ENCODE measurements around the gene LTBR.

The LTBR gene

DNA sequence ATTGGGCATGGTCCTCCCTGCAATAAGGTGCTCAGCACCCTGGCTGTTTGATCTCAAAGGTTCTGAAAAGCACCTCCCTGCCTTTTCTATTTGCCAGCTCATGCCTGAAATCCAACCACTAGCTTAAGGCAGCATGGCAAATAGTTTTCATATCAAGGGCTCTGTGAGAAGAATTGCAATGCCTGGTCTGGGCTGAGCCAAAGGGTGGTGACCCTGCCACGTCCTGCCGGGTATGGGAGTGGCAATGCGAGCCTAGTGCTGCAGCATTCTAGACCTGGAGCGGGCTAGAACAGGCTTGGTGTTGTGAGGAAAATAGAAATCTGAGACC, 6.3 kb upstream of the LTBR start:
- Histone ChIP-seq H3K79me1 (ENCODE audit: low read depth, low read length) (no peaks in the 10 kb centered on the region), H4K8ac (ENCODE audit: low read depth, low read length) (no peak overlapping the region), H3K4me2 (ENCODE audit: insufficient read depth, low read length, poor library complexity, severe bottlenecking) (no peak overlapping the region), H2AK5ac (ENCODE audit: low read depth, low read length) (no peak overlapping the region), H2BK5ac (ENCODE audit: low read length) (no peak overlapping the region), H4K91ac (ENCODE audit: low read depth, low read length, poor library complexity) (no peak overlapping the region), H3K9me3 (replicated peaks in 1 of 2; ENCODE audit: control insufficient read depth in 2 of 2, insufficient read depth in 1 of 2, low read depth in 1 of 2, low read length in 2 of 2) (no peaks in the 10 kb centered on the region), H2BK15ac (ENCODE audit: low read length) (no peak overlapping the region), H3K23ac (ENCODE audit: low read depth, low read length, poor library complexity) (peak overlapping the region; percentile 6), H2BK120ac (ENCODE audit: low read depth, low read length) (no peak overlapping the region), H3K14ac (ENCODE audit: low read length) (no peak overlapping the region), H3K4me1 (ENCODE audit: control insufficient read depth in 2 of 2, insufficient read depth in 1 of 2, low read depth in 1 of 2, low read length in 2 of 2) (peaks cover 36 to 43% of the 10 kb centered on the region in 2 donors), H3K9ac (ENCODE audit: low read depth, low read length, poor library complexity) (no peak overlapping the region), H3K27me3 (ENCODE audit: control insufficient read depth in 3 of 3, insufficient read depth in 3 of 3, low read depth in 1 of 3, low read length in 3 of 3) (peaks cover 0 to 12% (median 8%) of the 10 kb centered on the region in 3 experiments), H3K36me3 (replicated peaks in 1 of 2; ENCODE audit: control insufficient read depth in 2 of 2, insufficient read depth in 2 of 2, low read length in 2 of 2) (no peaks in the 10 kb centered on the region), H3K4ac (ENCODE audit: low read length) (no peak overlapping the region), H2BK12ac (ENCODE audit: low read length) (no peak overlapping the region), H3K4me3 (ENCODE audit: low read length in 2 of 2) (no peak overlapping the region), H3K18ac (ENCODE audit: low read length) (peak overlapping the region; percentile 12), H2AFZ (ENCODE audit: low read length) (peak overlapping the region; percentile 90), H3K27ac (replicated peaks; ENCODE audit: low read length) (no peak overlapping the region)
- no CpG with 5 or more reads among the region's 4 CpGs for WGBS, 2 donors (ENCODE audit: extremely low coverage in 2 of 2, insufficient read length in 2 of 2, insufficient replicate concordance in 1 of 2)
- DNase-seq (ENCODE audit: low spot score): no peak

- Histone ChIP-seq H3K4ac (ENCODE audit: low read length) (no peak overlapping the region), H2BK12ac (ENCODE audit: low read length) (no peak overlapping the region), H2AFZ (ENCODE audit: low read length) (no peak overlapping the region), H3K4me2 (ENCODE audit: insufficient read depth, low read length, poor library complexity, severe bottlenecking) (no peak overlapping the region), H4K91ac (ENCODE audit: low read depth, low read length, poor library complexity) (no peak overlapping the region), H2BK120ac (ENCODE audit: low read depth, low read length) (no peak overlapping the region), H3K9me3 (replicated peaks in 1 of 2; ENCODE audit: control insufficient read depth in 2 of 2, insufficient read depth in 1 of 2, low read depth in 1 of 2, low read length in 2 of 2) (no peaks in the 10 kb centered on the region), H3K27ac (replicated peaks; ENCODE audit: low read length) (no peak overlapping the region), H3K18ac (ENCODE audit: low read length) (no peak overlapping the region), H3K4me1 (ENCODE audit: control insufficient read depth in 2 of 2, insufficient read depth in 1 of 2, low read depth in 1 of 2, low read length in 2 of 2) (peaks cover 31 to 36% of the 10 kb centered on the region in 2 donors), H2BK5ac (ENCODE audit: low read length) (no peak overlapping the region), H2BK15ac (ENCODE audit: low read length) (no peak overlapping the region), H3K9ac (ENCODE audit: low read depth, low read length, poor library complexity) (no peak overlapping the region), H3K79me1 (ENCODE audit: low read depth, low read length) (no peaks in the 10 kb centered on the region), H4K8ac (ENCODE audit: low read depth, low read length) (no peak overlapping the region), H3K14ac (ENCODE audit: low read length) (no peak overlapping the region), H3K4me3 (ENCODE audit: low read length in 2 of 2) (no peak overlapping the region), H3K36me3 (replicated peaks in 1 of 2; ENCODE audit: control insufficient read depth in 2 of 2, insufficient read depth in 2 of 2, low read length in 2 of 2) (no peaks in the 10 kb centered on the region), H2AK5ac (ENCODE audit: low read depth, low read length) (no peak overlapping the region), H3K27me3 (ENCODE audit: control insufficient read depth in 3 of 3, insufficient read depth in 3 of 3, low read depth in 1 of 3, low read length in 3 of 3) (peaks cover 0 to 13% (median 8%) of the 10 kb centered on the region in 3 experiments), H3K23ac (ENCODE audit: low read depth, low read length, poor library complexity) (no peak overlapping the region)
- DNase-seq (ENCODE audit: low spot score): no peak
- no CpG with 5 or more reads among the region's 13 CpGs for WGBS, 2 donors (ENCODE audit: extremely low coverage in 2 of 2, insufficient read length in 2 of 2, insufficient replicate concordance in 1 of 2)
These were observed 5.1 kb upstream of the LTBR start for GRCh38 chr12:6378709-6379472.

GRCh38 chr12:6380141-6381121, 3.5 kb upstream of the LTBR start:
- H3K9me3 ChIP-seq (replicated peaks in 1 of 2; ENCODE audit: control insufficient read depth in 2 of 2, insufficient read depth in 1 of 2, low read depth in 1 of 2, low read length in 2 of 2): no peaks in the 10 kb centered on the region
- H2AK5ac ChIP-seq (ENCODE audit: low read depth, low read length): no peak overlapping the region
- peak overlapping the region; percentile 16 for H2AFZ ChIP-seq (ENCODE audit: low read length)
- no peak for DNase-seq (ENCODE audit: low spot score)
- H3K79me1 ChIP-seq (ENCODE audit: low read depth, low read length): no peaks in the 10 kb centered on the region
- no peak overlapping the region for H3K23ac ChIP-seq (ENCODE audit: low read depth, low read length, poor library complexity)
- no peak overlapping the region for H3K27ac ChIP-seq (replicated peaks; ENCODE audit: low read length)
- no peaks in the 10 kb centered on the region for H3K36me3 ChIP-seq (replicated peaks in 1 of 2; ENCODE audit: control insufficient read depth in 2 of 2, insufficient read depth in 2 of 2, low read length in 2 of 2)
- no peak overlapping the region for H4K8ac ChIP-seq (ENCODE audit: low read depth, low read length)
- H3K14ac ChIP-seq (ENCODE audit: low read length): no peak overlapping the region
- no peak overlapping the region for H3K4ac ChIP-seq (ENCODE audit: low read length)
- H3K4me3 ChIP-seq (ENCODE audit: low read length in 2 of 2): no peak overlapping the region
- H2BK12ac ChIP-seq (ENCODE audit: low read length): no peak overlapping the region
- peaks cover 0 to 8% (median 1%) of the 10 kb centered on the region in 3 experiments for H3K27me3 ChIP-seq (ENCODE audit: control insufficient read depth in 3 of 3, insufficient read depth in 3 of 3, low read depth in 1 of 3, low read length in 3 of 3)
- no CpG with 5 or more reads among the region's 14 CpGs for WGBS, 2 donors (ENCODE audit: extremely low coverage in 2 of 2, insufficient read length in 2 of 2, insufficient replicate concordance in 1 of 2)
- no peak overlapping the region for H3K9ac ChIP-seq (ENCODE audit: low read depth, low read length, poor library complexity)
- H2BK120ac ChIP-seq (ENCODE audit: low read depth, low read length): no peak overlapping the region
- H2BK15ac ChIP-seq (ENCODE audit: low read length): no peak overlapping the region
- peaks cover 26 to 27% of the 10 kb centered on the region in 2 donors for H3K4me1 ChIP-seq (ENCODE audit: control insufficient read depth in 2 of 2, insufficient read depth in 1 of 2, low read depth in 1 of 2, low read length in 2 of 2)
- no peak overlapping the region for H2BK5ac ChIP-seq (ENCODE audit: low read length)
- no peak overlapping the region for H3K4me2 ChIP-seq (ENCODE audit: insufficient read depth, low read length, poor library complexity, severe bottlenecking)
- no peak overlapping the region for H3K18ac ChIP-seq (ENCODE audit: low read length)
- no peak overlapping the region for H4K91ac ChIP-seq (ENCODE audit: low read depth, low read length, poor library complexity)

DNA sequence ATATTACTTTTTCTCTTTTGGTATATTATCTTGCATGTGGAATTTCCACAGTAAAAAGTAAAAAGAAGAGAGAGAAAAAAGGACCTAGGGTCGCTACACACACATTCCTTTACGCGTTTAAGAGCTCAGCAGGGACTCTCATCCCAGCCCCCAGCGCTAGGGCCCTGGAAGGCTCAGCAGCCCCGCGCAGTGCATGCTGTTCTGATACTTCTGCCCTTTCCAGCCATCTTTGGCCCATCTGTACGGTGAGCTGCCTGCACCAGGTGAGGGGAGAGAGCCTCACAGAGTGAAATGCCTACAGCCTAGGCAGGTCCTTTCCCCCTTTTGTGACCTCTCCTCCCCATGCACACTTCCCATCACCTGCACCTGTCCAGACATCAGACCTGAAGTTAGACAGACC, 1.6 kb upstream of the LTBR start:
- Histone ChIP-seq H2AK5ac (ENCODE audit: low read depth, low read length) (peak overlapping the region; percentile 9), H3K4me2 (ENCODE audit: insufficient read depth, low read length, poor library complexity, severe bottlenecking) (no peak overlapping the region), H4K91ac (ENCODE audit: low read depth, low read length, poor library complexity) (no peak overlapping the region), H3K4me1 (ENCODE audit: control insufficient read depth in 2 of 2, insufficient read depth in 1 of 2, low read depth in 1 of 2, low read length in 2 of 2) (peaks cover 7 to 11% of the 10 kb centered on the region in 2 donors), H3K79me1 (ENCODE audit: low read depth, low read length) (no peaks in the 10 kb centered on the region), H3K4ac (ENCODE audit: low read length) (no peak overlapping the region), H3K4me3 (ENCODE audit: low read length in 2 of 2) (no peak overlapping the region), H3K36me3 (replicated peaks in 1 of 2; ENCODE audit: control insufficient read depth in 2 of 2, insufficient read depth in 2 of 2, low read length in 2 of 2) (no peaks in the 10 kb centered on the region), H3K14ac (ENCODE audit: low read length) (no peak overlapping the region), H2BK12ac (ENCODE audit: low read length) (peak overlapping the region; percentile 46), H3K27ac (replicated peaks; ENCODE audit: low read length) (no peak overlapping the region), H4K8ac (ENCODE audit: low read depth, low read length) (no peak overlapping the region), H2BK5ac (ENCODE audit: low read length) (no peak overlapping the region), H3K9ac (ENCODE audit: low read depth, low read length, poor library complexity) (no peak overlapping the region), H2BK120ac (ENCODE audit: low read depth, low read length) (peak overlapping the region; percentile 36), H2AFZ (ENCODE audit: low read length) (no peak overlapping the region), H2BK15ac (ENCODE audit: low read length) (no peak overlapping the region), H3K27me3 (ENCODE audit: control insufficient read depth in 3 of 3, insufficient read depth in 3 of 3, low read depth in 1 of 3, low read length in 3 of 3) (peaks cover 0 to 10% (median 1%) of the 10 kb centered on the region in 3 experiments), H3K18ac (ENCODE audit: low read length) (peak overlapping the region; percentile 12), H3K9me3 (replicated peaks in 1 of 2; ENCODE audit: control insufficient read depth in 2 of 2, insufficient read depth in 1 of 2, low read depth in 1 of 2, low read length in 2 of 2) (no peaks in the 10 kb centered on the region), H3K23ac (ENCODE audit: low read depth, low read length, poor library complexity) (no peak overlapping the region)
- WGBS, 2 donors (ENCODE audit: extremely low coverage in 2 of 2, insufficient read length in 2 of 2, insufficient replicate concordance in 1 of 2): no CpG with 5 or more reads among the region's 7 CpGs
- no peak for DNase-seq (ENCODE audit: low spot score)
